Measurements from ENCODE around the gene TMEM183A. TPM values are rescaled to one million over a fixed set of nuclear protein-coding genes. Genes with fewer than 3 reads are reported as not detected.
"Not testable (repeated sequence)": the region's sequence is repeated elsewhere in the genome, so short reads cannot be mapped to it uniquely, and the experiment has no call there.

TMEM183A gene
- total and polyA plus RNA-seq, 10 of the 15 experiments (the other 5 are each of a cell fraction or from before 2014, with no cell fraction given) = 12.3 to 103 (median 66.3) TPM

DNA sequence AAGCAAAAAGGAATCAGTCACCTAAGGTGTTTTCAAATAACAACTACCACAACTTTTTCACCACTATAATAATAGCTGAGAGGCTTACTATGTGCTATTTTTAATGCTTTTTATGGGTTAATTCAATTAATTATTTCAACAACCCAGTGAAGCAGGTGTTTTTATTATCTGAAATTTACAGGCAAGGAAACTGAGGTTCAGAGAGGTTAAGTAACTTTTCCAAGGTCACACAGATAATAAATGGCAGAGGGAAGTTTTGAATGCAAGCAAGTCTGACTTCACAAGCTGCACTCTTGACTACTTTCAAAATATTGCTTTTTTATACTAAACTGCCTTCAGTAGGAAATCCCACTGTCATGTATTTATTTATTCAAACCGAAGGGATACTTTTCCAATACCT lies 4.2 kb upstream of the TMEM183A start:
- WGBS (ENCODE audit: insufficient coverage, insufficient replicate concordance, low lambda C conversion rate, missing lambda C conversion rate) = 91% methylated on average over 1 of the region's 1 CpG
- intact Hi-C loops (cut with micrococcal nuclease; ENCODE audit: unreplicated experiment) (loop anchor here (10.0 kb wide), 1 partner anchor 198 kb away; the partner anchor contains the start of gene KDM5B), in situ Hi-C loops (cut with MboI) (no loop called here)
- Histone ChIP-seq H3K36me3 (ENCODE audit: control insufficient read depth in 2 of 2, insufficient read depth in 2 of 2, low read length in 1 of 2) (no peaks in the 10 kb centered on the region), H3K4me1 (ENCODE audit: control insufficient read depth, insufficient read depth, low read length) (peaks cover 11% of the 10 kb centered on the region), H3K9me3 (replicated peaks; ENCODE audit: control insufficient read depth, insufficient read depth, low read length) (no peaks in the 10 kb centered on the region), H3K9ac (ENCODE audit: control insufficient read depth, insufficient read depth, low read length) (no peak overlapping the region), H3K27ac (ENCODE audit: control insufficient read depth, insufficient read depth) (no peak overlapping the region), H3K4me2 (ENCODE audit: control insufficient read depth, insufficient read depth) (no peak overlapping the region), H3K4me3 (no peak overlapping the region), H3K27me3 (replicated peaks in 1 of 2; ENCODE audit: control insufficient read depth in 2 of 2, insufficient read depth in 2 of 2, low read length in 1 of 2) (no peaks in the 10 kb centered on the region), H3K79me2 (ENCODE audit: control insufficient read depth, insufficient read depth, low read length) (peaks cover 7% of the 10 kb centered on the region), H2AFZ (ENCODE audit: control insufficient read depth, low read depth, low read length) (no peak overlapping the region), H4K20me1 (ENCODE audit: control insufficient read depth, insufficient read depth) (no peaks in the 10 kb centered on the region)
- no TSS peak for BruUV-seq (replicated peaks)
- no peak for ATAC-seq
- CTCF ChIA-PET = interaction anchor here (0.6 kb wide), 1 partner anchor 652 kb away, joined by 3 read pairs; no protein-coding TSS in a partner anchor
- POLR2A ChIA-PET = no interaction called here
- SMC1A ChIA-PET (ENCODE audit: uncharacterized antibody, unreplicated experiment) = no interaction called here
- no peak for DNase-seq (ENCODE audit: low read depth, low spot score)
- RAD21 ChIA-PET (ENCODE audit: unreplicated experiment) = no interaction called here
- no peak for FAIRE-seq
- TF ChIP-seq MEF2A (IDR thresholded peaks at IDR 0.05; ENCODE audit: insufficient read depth, low read depth, low read length) (no peak), SUZ12 (IDR thresholded peaks at IDR 0.05; ENCODE audit: unreplicated experiment) (no peak), CHD4 (IDR thresholded peaks at IDR 0.05) (no peak), SIX5 (IDR thresholded peaks at IDR 0.05; ENCODE audit: low read depth, low read length, severe bottlenecking) (no peak), JUND (IDR thresholded peaks at IDR 0.05; ENCODE audit: low read depth, low read length) (no peak), POU2F2 (IDR thresholded peaks at IDR 0.05; ENCODE audit: borderline replicate concordance, low read depth, low read length) (no peak)
- TF ChIP-seq, protein P1, sequence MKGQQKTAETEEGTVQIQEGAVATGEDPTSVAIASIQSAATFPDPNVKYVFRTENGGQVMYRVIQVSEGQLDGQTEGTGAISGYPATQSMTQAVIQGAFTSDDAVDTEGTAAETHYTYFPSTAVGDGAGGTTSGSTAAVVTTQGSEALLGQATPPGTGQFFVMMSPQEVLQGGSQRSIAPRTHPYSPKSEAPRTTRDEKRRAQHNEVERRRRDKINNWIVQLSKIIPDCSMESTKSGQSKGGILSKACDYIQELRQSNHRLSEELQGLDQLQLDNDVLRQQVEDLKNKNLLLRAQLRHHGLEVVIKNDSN (IDR thresholded peaks at IDR 0.05; ENCODE audit: borderline replicate concordance, extremely low read length, insufficient read depth, low read depth, low read length) = no peak

DNA sequence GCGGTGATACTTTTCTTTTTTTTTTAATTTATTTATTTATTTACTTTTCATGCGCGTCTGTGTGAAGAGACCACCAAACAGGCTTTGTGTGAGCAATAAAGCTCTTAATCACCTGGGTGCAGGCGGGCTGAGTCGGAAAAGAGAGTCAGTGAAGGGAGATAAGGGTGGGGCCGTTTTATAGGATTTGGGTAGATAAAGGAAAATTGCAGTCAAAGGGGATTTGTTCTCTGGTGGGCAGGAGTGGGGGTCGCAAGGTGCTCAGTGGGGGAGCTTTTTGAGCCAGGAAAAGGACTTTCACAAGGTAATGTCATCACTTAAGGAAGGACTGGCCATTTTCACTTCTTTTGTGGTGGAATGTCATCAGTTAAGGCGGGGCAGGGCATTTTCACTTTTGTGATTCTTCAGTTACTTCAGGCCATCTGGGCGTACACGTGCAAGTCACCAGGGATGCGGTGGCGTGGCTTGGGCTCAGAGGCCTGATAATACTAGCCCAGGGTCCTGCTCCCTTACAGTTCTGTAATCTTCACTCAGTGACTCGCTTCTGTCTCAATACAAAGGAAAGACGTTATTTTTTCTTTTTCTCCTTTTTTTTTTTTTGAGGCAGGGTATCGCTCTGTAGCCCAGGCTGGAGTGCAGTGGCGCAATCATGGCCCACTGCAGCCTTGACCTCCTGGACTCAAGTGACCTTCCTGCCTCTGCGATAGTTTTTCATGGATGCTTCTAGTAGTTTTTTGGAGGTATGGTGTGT lies 1.6 kb upstream of the TMEM183A start:
- POLR2A ChIA-PET = interaction anchor here (0.6 to 1.7 kb wide), 6 partner anchors 38 to 664 kb away, joined by 3 to 10 read pairs (median 3); partner anchors contain the start of gene UBE2T
- BruUV-seq (replicated peaks); FAIRE-seq; H3K4me1 ChIP-seq (ENCODE audit: control insufficient read depth, insufficient read depth, low read length); H4K20me1 ChIP-seq (ENCODE audit: control insufficient read depth, insufficient read depth); H3K36me3 ChIP-seq (ENCODE audit: control insufficient read depth in 2 of 2, insufficient read depth in 2 of 2, low read length in 1 of 2); in situ Hi-C loops (cut with MboI); H3K27me3 ChIP-seq (replicated peaks in 1 of 2; ENCODE audit: control insufficient read depth in 2 of 2, insufficient read depth in 2 of 2, low read length in 1 of 2); H3K9me3 ChIP-seq (replicated peaks; ENCODE audit: control insufficient read depth, insufficient read depth, low read length); DNase-seq (ENCODE audit: low read depth, low spot score); ATAC-seq: not testable (repeated sequence)
- peak overlapping the region; percentile 36; the same call in 1 of the 2 replicates for H3K4me3 ChIP-seq
- peak overlapping the region; percentile 85 for H2AFZ ChIP-seq (ENCODE audit: control insufficient read depth, low read depth, low read length)
- SMC1A ChIA-PET (ENCODE audit: uncharacterized antibody, unreplicated experiment) = interaction anchor here (0.6 to 2.1 kb wide), 7 partner anchors 9 to 263 kb away, joined by 3 to 8 read pairs (median 4); partner anchors contain the start of gene CYB5R1
- peak overlapping the region; percentile 96 for H3K27ac ChIP-seq (ENCODE audit: control insufficient read depth, insufficient read depth)
- 87% methylated on average over 17 of the region's 17 CpGs for WGBS (ENCODE audit: insufficient coverage, insufficient replicate concordance, low lambda C conversion rate, missing lambda C conversion rate)
- CTCF ChIA-PET = interaction anchor here (0.6 to 1.7 kb wide), 6 partner anchors 9 to 845 kb away, joined by 3 to 5 read pairs (median 3); partner anchors contain the start of gene PTPN7
- peak overlapping the region; percentile 95 for H3K4me2 ChIP-seq (ENCODE audit: control insufficient read depth, insufficient read depth)
- peaks cover 26% of the 10 kb centered on the region for H3K79me2 ChIP-seq (ENCODE audit: control insufficient read depth, insufficient read depth, low read length)
- RAD21 ChIA-PET (ENCODE audit: unreplicated experiment) = interaction anchor here (2.0 kb wide), 1 partner anchor 34 kb away, joined by 10 read pairs; no protein-coding TSS in a partner anchor
- intact Hi-C loops (cut with micrococcal nuclease; ENCODE audit: unreplicated experiment) = loop anchor here (10.0 kb wide), 1 partner anchor 201 kb away; the partner anchor contains the start of gene KDM5B
- H3K9ac ChIP-seq (ENCODE audit: control insufficient read depth, insufficient read depth, low read length) = peak overlapping the region; percentile 86; the same call in 1 of the 2 replicates

Measured in GM12878 (cell line).